GM12878 (cell line): ENCODE data around the gene ATXN1. TPM values are rescaled to one million over a fixed set of nuclear protein-coding genes. Genes with fewer than 3 reads are reported as not detected.
A peak's percentile ranks its signal among the peaks of the same experiment; 100 is the strongest.

Source experiments
- MXI1 ChIP-seq: fragments of 150-350 bp; IDR thresholded peaks from 2 replicates; pipeline ENCODE4 v1.6.1; 2011; ENCODE audit warnings: low read depth, mild to moderate bottlenecking, inconsistent platforms, low read length, improper control_type of control experiment
- RUNX3 ChIP-seq: IDR thresholded peaks from 2 replicates; pipeline ENCODE4 v1.6.1; 2012; ENCODE audit warnings: low read length, inconsistent platforms
- SIN3A ChIP-seq: IDR thresholded peaks from 2 replicates; pipeline ENCODE4 v1.6.1; 2012; ENCODE audit warnings: low read depth, low read length, improper control_type of control experiment
- ZBTB40 ChIP-seq: fragments of 450-650 bp; IDR thresholded peaks from 2 replicates; pipeline ENCODE4 v1.6.1; 2016; ENCODE audit warnings: mild to moderate bottlenecking, moderate library complexity, borderline replicate concordance
- polyA plus RNA-seq, 11 experiments: library from polyadenylated mRNA; depleted of rRNA in 4 of 11; unstranded in 6 of 11; stranded (reverse) in 5 of 11; fragments of >200 nt; fragmentation: Nextera tagmentation in 4 of 11; fragmentation: Illumina TruSeq in 1 of 11; extraction: Ambion mirVana in 4 of 11; extraction: Trizol in 1 of 11; gene quantifications; 1 replicate in 1 of 11; 2 replicates in 10 of 11; pipeline versions ENCODE4 v1.2.1 to v1.2.3, GENCODE V29; 2011 to 2016; ENCODE audit warnings: inconsistent platforms in 2 of 11, missing spikeins in 2 of 11, low read depth in 1 of 11
- total RNA-seq, 4 experiments: library from RNA; depleted of rRNA in 3 of 4; stranded (reverse); fragments of >200 nt in 3 of 4; fragmentation: Illumina TruSeq in 1 of 4; extraction: Trizol in 1 of 4; gene quantifications; 2 replicates each; pipeline versions ENCODE4 v1.2.1 to v1.2.3, GENCODE V29; 2013 to 2021

The ATXN1 gene
- total and polyA plus RNA-seq, 10 of the 15 experiments (the other 5 are each of a cell fraction or from before 2014, with no cell fraction given) = 12.2 to 51.2 (median 20.5) TPM

- TF ChIP-seq ZBTB40 (no peak), MXI1 (no peak), RUNX3 (peak; percentile 32), SIN3A (no peak)
These were observed 248.5 kb downstream of the ATXN1 start (continued) for GRCh38 chr6:16512544-16513290.
